Ovary (tissue), 3 donors: Measurements from ENCODE around the gene FGGY.

Source experiments
- EP300 ChIP-seq: sonication (generic); formaldehyde crosslinking; IDR thresholded peaks from one replicate; pipeline ENCODE4 v1.6.1; 2017; ENCODE audit warnings: antibody characterized with exemption
- POLR2A ChIP-seq: fragments of 450-650 bp; IDR thresholded peaks from one replicate; pipeline ENCODE4 v1.6.1; 2017; ENCODE audit warnings: antibody characterized with exemption, mild to moderate bottlenecking, moderate library complexity
- TF ChIP-seq, protein P1 (sequence below), 3 donors: fragments of 450-650 bp in 2 of 3; fragments of 200-600 bp in 1 of 3; IDR thresholded peaks; one replicate each; pipeline versions ENCODE4 v1.5.1 to v1.8.0; 2016 to 2022; ENCODE audit warnings: antibody characterized with exemption in 3 of 3, mild to moderate bottlenecking in 1 of 3
- donor health status: DM: no; HTN: no; CAD: no.

DNA sequence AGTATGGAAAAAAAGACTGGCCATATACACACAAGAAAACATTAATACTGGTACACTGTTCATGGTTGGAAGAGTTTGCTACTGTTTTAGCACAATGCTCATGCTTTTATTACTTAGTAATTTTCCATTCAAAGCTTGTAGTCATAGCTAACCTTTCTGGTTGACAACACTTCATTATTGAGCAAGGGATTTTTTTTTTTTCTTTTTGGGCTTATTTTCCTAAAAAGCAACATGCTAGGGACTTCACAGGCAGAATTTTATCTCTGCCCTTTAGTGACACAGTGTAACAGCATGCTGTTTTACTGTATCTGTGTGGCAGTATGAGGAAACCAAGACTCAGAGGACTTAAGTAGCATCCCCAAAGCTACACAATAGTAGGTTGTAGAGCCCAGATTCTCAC lies 58.5 kb downstream of the FGGY start:
- TF ChIP-seq, protein P1, sequence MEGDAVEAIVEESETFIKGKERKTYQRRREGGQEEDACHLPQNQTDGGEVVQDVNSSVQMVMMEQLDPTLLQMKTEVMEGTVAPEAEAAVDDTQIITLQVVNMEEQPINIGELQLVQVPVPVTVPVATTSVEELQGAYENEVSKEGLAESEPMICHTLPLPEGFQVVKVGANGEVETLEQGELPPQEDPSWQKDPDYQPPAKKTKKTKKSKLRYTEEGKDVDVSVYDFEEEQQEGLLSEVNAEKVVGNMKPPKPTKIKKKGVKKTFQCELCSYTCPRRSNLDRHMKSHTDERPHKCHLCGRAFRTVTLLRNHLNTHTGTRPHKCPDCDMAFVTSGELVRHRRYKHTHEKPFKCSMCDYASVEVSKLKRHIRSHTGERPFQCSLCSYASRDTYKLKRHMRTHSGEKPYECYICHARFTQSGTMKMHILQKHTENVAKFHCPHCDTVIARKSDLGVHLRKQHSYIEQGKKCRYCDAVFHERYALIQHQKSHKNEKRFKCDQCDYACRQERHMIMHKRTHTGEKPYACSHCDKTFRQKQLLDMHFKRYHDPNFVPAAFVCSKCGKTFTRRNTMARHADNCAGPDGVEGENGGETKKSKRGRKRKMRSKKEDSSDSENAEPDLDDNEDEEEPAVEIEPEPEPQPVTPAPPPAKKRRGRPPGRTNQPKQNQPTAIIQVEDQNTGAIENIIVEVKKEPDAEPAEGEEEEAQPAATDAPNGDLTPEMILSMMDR (IDR thresholded peaks at IDR 0.05) = no peak
- TF ChIP-seq POLR2A = no peak
- TF ChIP-seq EP300 = no peak
